ENCODE results near the gene PRKCE. TPM values are rescaled to one million over a fixed set of nuclear protein-coding genes. Genes with fewer than 3 reads are reported as not detected.

Gene PRKCE
- polyA plus RNA-seq, 3 donors: 1.3 to 7.7 (median 2.3) TPM

DNA sequence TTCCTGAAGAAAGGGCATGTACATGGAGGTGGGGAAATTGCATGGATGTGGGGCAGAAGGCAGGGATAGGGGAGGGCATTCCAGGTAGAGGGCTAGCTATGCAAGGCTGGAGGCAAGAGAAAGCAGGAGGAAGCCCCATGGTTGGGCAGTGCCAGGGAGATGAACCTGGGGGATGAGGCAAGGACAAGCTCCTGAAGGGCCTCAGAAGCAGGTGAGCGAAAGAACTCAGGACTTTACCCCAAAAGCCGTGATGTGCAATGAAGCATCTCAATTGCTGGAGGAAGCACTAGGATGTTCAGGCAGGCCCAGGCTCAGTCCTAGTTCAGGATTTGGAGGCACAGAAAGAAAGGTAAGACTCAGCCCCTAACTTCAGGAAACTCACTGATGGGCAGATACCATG, 528.7 kb downstream of the PRKCE start:
- no peak overlapping the region for H3K4me3 Mint-ChIP-seq
- Histone ChIP-seq H4K20me1 (ENCODE audit: insufficient read depth, low read length) (no peaks in the 10 kb centered on the region), H3K27me3 (ENCODE audit: control insufficient read depth in 2 of 2, insufficient read depth in 2 of 2, low read length in 2 of 2) (no peaks in the 10 kb centered on the region), H3K27ac (ENCODE audit: low read depth in 1 of 2, low read length in 2 of 2) (no peak overlapping the region), H3K4me1 (ENCODE audit: control insufficient read depth in 1 of 2, insufficient read depth in 2 of 2, low read length in 2 of 2) (no peaks in the 10 kb centered on the region), H3K9me3 (replicated peaks in 1 of 2; ENCODE audit: control insufficient read depth in 1 of 2, insufficient read depth in 1 of 2, low read length in 2 of 2) (no peaks in the 10 kb centered on the region), H3K79me2 (ENCODE audit: insufficient read depth, low read length) (no peaks in the 10 kb centered on the region), H3K4me3 (replicated peaks in 1 of 3; ENCODE audit: low read depth in 2 of 3, low read length in 3 of 3) (no peak overlapping the region), H2AFZ (ENCODE audit: insufficient read depth, low read depth, low read length, poor library complexity, severe bottlenecking) (no peak overlapping the region), H3K4me2 (replicated peaks; ENCODE audit: extremely low read depth, low read length, poor library complexity, severe bottlenecking) (no peak overlapping the region), H3K9ac (ENCODE audit: insufficient read depth, low read length, poor library complexity, severe bottlenecking) (no peak overlapping the region), H3K36me3 (replicated peaks in 1 of 2; ENCODE audit: control insufficient read depth in 1 of 2, insufficient read depth in 2 of 2, low read length in 2 of 2) (peaks cover 4 to 5% of the 10 kb centered on the region in 2 donors)
- DNase-seq: no peak
- peaks cover 9 to 10% of the 10 kb centered on the region in 2 donors for H3K36me3 Mint-ChIP-seq
- 100% methylated on average over 2 of the region's 2 CpGs for WGBS (ENCODE audit: insufficient coverage)
- TF ChIP-seq, protein P1, sequence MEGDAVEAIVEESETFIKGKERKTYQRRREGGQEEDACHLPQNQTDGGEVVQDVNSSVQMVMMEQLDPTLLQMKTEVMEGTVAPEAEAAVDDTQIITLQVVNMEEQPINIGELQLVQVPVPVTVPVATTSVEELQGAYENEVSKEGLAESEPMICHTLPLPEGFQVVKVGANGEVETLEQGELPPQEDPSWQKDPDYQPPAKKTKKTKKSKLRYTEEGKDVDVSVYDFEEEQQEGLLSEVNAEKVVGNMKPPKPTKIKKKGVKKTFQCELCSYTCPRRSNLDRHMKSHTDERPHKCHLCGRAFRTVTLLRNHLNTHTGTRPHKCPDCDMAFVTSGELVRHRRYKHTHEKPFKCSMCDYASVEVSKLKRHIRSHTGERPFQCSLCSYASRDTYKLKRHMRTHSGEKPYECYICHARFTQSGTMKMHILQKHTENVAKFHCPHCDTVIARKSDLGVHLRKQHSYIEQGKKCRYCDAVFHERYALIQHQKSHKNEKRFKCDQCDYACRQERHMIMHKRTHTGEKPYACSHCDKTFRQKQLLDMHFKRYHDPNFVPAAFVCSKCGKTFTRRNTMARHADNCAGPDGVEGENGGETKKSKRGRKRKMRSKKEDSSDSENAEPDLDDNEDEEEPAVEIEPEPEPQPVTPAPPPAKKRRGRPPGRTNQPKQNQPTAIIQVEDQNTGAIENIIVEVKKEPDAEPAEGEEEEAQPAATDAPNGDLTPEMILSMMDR (IDR thresholded peaks at IDR 0.05): no peak
- H3K27ac Mint-ChIP-seq: peak overlapping the region in 1 of 7 donors; percentile 50
- intact Hi-C loops (cut with micrococcal nuclease): no loop called here
- no peaks in the 10 kb centered on the region for H3K9me3 Mint-ChIP-seq
- H3K27me3 Mint-ChIP-seq (ENCODE audit: low read depth in 3 of 3): peaks cover 0 to 1% (median 0%) of the 10 kb centered on the region in 3 donors
- peaks cover 4% of the 10 kb centered on the region for H3K4me1 Mint-ChIP-seq

DNA sequence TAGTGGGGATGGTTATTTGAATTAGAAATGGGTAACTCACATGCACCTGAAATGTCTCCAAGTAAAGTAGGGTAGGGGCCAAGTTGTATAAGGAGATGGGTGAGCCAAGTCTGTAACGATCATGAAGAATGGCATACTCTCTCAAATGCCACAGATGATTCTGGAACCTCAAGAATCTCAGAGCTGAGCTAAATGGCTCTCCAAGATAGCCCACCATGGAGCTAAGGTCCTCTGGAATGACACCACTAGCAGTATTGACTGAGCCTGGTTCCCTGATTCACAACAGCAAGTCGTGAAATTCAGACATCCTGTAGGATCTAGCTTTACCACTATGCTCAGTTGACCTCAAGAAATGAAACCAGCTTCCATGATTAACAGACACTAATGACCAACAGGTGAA, 529.8 kb downstream of the PRKCE start:
- H3K79me2 ChIP-seq (ENCODE audit: insufficient read depth, low read length): no peaks in the 10 kb centered on the region
- no peaks in the 10 kb centered on the region for H3K9me3 Mint-ChIP-seq
- H3K4me3 Mint-ChIP-seq: no peak overlapping the region
- H3K4me2 ChIP-seq (replicated peaks; ENCODE audit: extremely low read depth, low read length, poor library complexity, severe bottlenecking): no peak overlapping the region
- no peaks in the 10 kb centered on the region for H3K27me3 ChIP-seq (ENCODE audit: control insufficient read depth in 2 of 2, insufficient read depth in 2 of 2, low read length in 2 of 2)
- no peaks in the 10 kb centered on the region for H4K20me1 ChIP-seq (ENCODE audit: insufficient read depth, low read length)
- TF ChIP-seq, protein P1 (IDR thresholded peaks at IDR 0.05): no peak
- no peak overlapping the region for H3K27ac ChIP-seq (ENCODE audit: low read depth in 1 of 2, low read length in 2 of 2)
- H3K36me3 ChIP-seq (replicated peaks in 1 of 2; ENCODE audit: control insufficient read depth in 1 of 2, insufficient read depth in 2 of 2, low read length in 2 of 2): peaks cover 5 to 7% of the 10 kb centered on the region in 2 donors
- no peak overlapping the region for H3K4me3 ChIP-seq (replicated peaks in 1 of 3; ENCODE audit: low read depth in 2 of 3, low read length in 3 of 3)
- H3K27ac Mint-ChIP-seq: no peak overlapping the region
- H3K9ac ChIP-seq (ENCODE audit: insufficient read depth, low read length, poor library complexity, severe bottlenecking): no peak overlapping the region
- H3K27me3 Mint-ChIP-seq (ENCODE audit: low read depth in 3 of 3): peaks cover 0 to 1% (median 0%) of the 10 kb centered on the region in 3 donors
- peaks cover 4% of the 10 kb centered on the region for H3K4me1 Mint-ChIP-seq
- H3K36me3 Mint-ChIP-seq: peaks cover 12 to 13% of the 10 kb centered on the region in 2 donors
- intact Hi-C loops (cut with micrococcal nuclease): no loop called here
- H2AFZ ChIP-seq (ENCODE audit: insufficient read depth, low read depth, low read length, poor library complexity, severe bottlenecking): no peak overlapping the region
- no peaks in the 10 kb centered on the region for H3K4me1 ChIP-seq (ENCODE audit: control insufficient read depth in 1 of 2, insufficient read depth in 2 of 2, low read length in 2 of 2)
- WGBS (ENCODE audit: insufficient coverage): 100% methylated on average over 2 of the region's 2 CpGs
- no peak for DNase-seq
- H3K9me3 ChIP-seq (replicated peaks in 1 of 2; ENCODE audit: control insufficient read depth in 1 of 2, insufficient read depth in 1 of 2, low read length in 2 of 2): no peaks in the 10 kb centered on the region
